Endothelial cell of umbilical vein (primary cell): ENCODE results near the gene LTBP1. TPM values are rescaled to one million over a fixed set of nuclear protein-coding genes. Genes with fewer than 3 reads are reported as not detected.

Source experiments
- BruUV-seq: library from RNA; stranded (reverse); fragments of 400-500 nt; replicated peaks from 2 replicates; lab custom pipeline; 2021; lab: Mats Ljungman, UMichigan
- CTCF ChIA-PET: fragments of 300-600, 350-600 bp; sonication (Branson Sonifier 250); formaldehyde crosslinking; loops from one replicate; lab custom pipeline; 2021; ENCODE audit warnings: antibody characterized with exemption, inconsistent platforms; lab: Charles Lee
- POLR2A ChIA-PET: fragments of 300-600, 350-600 bp; sonication (Branson Sonifier 250); formaldehyde crosslinking; loops from one replicate; lab custom pipeline; 2021; ENCODE audit warnings: antibody characterized with exemption, inconsistent platforms; lab: Charles Lee
- DNase-seq: peaks from one replicate; pipeline ENCODE4 v3.0.0-alpha.2; 2011; ENCODE audit warnings: low read depth, low spot score
- FAIRE-seq: peaks from 2 replicates; lab custom pipeline; 2011; peaks lifted over from hg19 to GRCh38; lab: Jason Lieb, UNC
- H2AFZ ChIP-seq: 2 replicates; pipeline ENCODE4 v1.6.0; 2012; ENCODE audit warnings: low read depth, low read length, control low read depth, inconsistent platforms
- H3K27ac ChIP-seq: 2 replicates; pipeline ENCODE4 v1.5.1; 2011; ENCODE audit warnings: low read depth, mild to moderate bottlenecking, control low read depth, low read length, moderate library complexity; ENCODE audit not compliant: insufficient read depth
- H3K27me3 ChIP-seq, 2 experiments: 2 replicates each; pipeline versions ENCODE4 v1.6.0 to v1.6.1; 2011; ENCODE audit warnings: low read length in 2 of 2, mixed read lengths in 1 of 2; ENCODE audit not compliant: control insufficient read depth in 2 of 2, insufficient read depth in 2 of 2
- H3K36me3 ChIP-seq, 2 experiments: 2 replicates in 1 of 2; 3 replicates in 1 of 2; pipeline ENCODE4 v1.5.1; 2011; ENCODE audit warnings: low read length in 2 of 2, mild to moderate bottlenecking in 1 of 2, moderate library complexity in 1 of 2; ENCODE audit not compliant: control insufficient read depth in 2 of 2, insufficient read depth in 2 of 2; ENCODE audit errors: extremely low read depth in 1 of 2
- H3K4me1 ChIP-seq: 3 replicates; pipeline ENCODE4 v1.5.1; 2011; ENCODE audit warnings: mild to moderate bottlenecking, low read length; ENCODE audit not compliant: control insufficient read depth, insufficient read depth; ENCODE audit errors: extremely low read depth
- H3K4me2 ChIP-seq: 2 replicates; pipeline ENCODE4 v1.6.1; 2011; ENCODE audit warnings: low read length, control low read depth, mixed read lengths; ENCODE audit not compliant: insufficient read depth
- H3K4me3 ChIP-seq, 3 experiments: fragments of 200-600 bp in 1 of 3; sonication (generic), shearing (Covaris generic) in 1 of 3; replicated peaks in 1 of 3; 2 replicates each; pipeline ENCODE4 v1.5.1; 2011 to 2016; ENCODE audit warnings: control low read depth in 3 of 3, low read length in 3 of 3, mild to moderate bottlenecking in 2 of 3, inconsistent platforms in 1 of 3, low read depth in 1 of 3, moderate library complexity in 1 of 3; ENCODE audit not compliant: insufficient read depth in 1 of 3
- H3K79me2 ChIP-seq: 2 replicates; pipeline ENCODE4 v1.6.0; 2012; ENCODE audit warnings: low read length, inconsistent platforms; ENCODE audit not compliant: control insufficient read depth, insufficient read depth
- H3K9ac ChIP-seq: replicated peaks from 2 replicates; pipeline ENCODE3; 2011; ENCODE audit warnings: low read length, control low read depth; ENCODE audit not compliant: insufficient read depth; ENCODE audit errors: extremely low read depth
- H3K9me1 ChIP-seq: replicated peaks from 3 replicates; pipeline ENCODE4 v1.6.0; 2011; ENCODE audit warnings: mild to moderate bottlenecking, low read length; ENCODE audit not compliant: control insufficient read depth, insufficient read depth; ENCODE audit errors: extremely low read depth
- H3K9me3 ChIP-seq: replicated peaks from 2 replicates; pipeline ENCODE4 v1.5.1; 2012; ENCODE audit warnings: low read length, inconsistent platforms; ENCODE audit not compliant: control insufficient read depth, insufficient read depth
- H4K20me1 ChIP-seq: replicated peaks from 2 replicates; pipeline ENCODE3; 2011; ENCODE audit warnings: mild to moderate bottlenecking, low read length; ENCODE audit not compliant: control insufficient read depth, insufficient read depth; ENCODE audit errors: extremely low read depth
- EZH2 ChIP-seq: IDR thresholded peaks from 2 replicates; pipeline ENCODE4 v1.6.1; 2012; ENCODE audit warnings: borderline replicate concordance, low read depth, mild to moderate bottlenecking, moderate library complexity, low read length, inconsistent platforms; ENCODE audit not compliant: severe bottlenecking
- FOS ChIP-seq: IDR thresholded peaks from 2 replicates; pipeline ENCODE4 v1.6.1; 2011; ENCODE audit warnings: mild to moderate bottlenecking, low read length, moderate library complexity, borderline replicate concordance; ENCODE audit not compliant: insufficient read depth
- GATA2 ChIP-seq: IDR thresholded peaks from 2 replicates; pipeline ENCODE4 v1.7.0; 2011; ENCODE audit warnings: low read depth, mild to moderate bottlenecking, moderate library complexity, mixed read lengths, low read length; ENCODE audit not compliant: insufficient read length, insufficient read depth
- JUN ChIP-seq: IDR thresholded peaks from 2 replicates; pipeline ENCODE4 v1.6.1; 2011; ENCODE audit warnings: borderline replicate concordance, low read depth; ENCODE audit not compliant: insufficient read length, insufficient read depth
- MYC ChIP-seq: IDR thresholded peaks from one replicate; pipeline ENCODE4 v1.6.1; 2011; ENCODE audit warnings: mild to moderate bottlenecking, low read depth, low read length
- POLR2A ChIP-seq: IDR thresholded peaks from 2 replicates; pipeline ENCODE4 v1.6.1; 2012; ENCODE audit warnings: low read depth, mild to moderate bottlenecking, control low read depth, low read length
- POLR2AphosphoS5 ChIP-seq: IDR thresholded peaks from 2 replicates; pipeline ENCODE4 v1.6.1; 2012; ENCODE audit warnings: low read depth, mild to moderate bottlenecking, control low read depth, low read length, moderate library complexity; ENCODE audit not compliant: insufficient read depth
- dilution Hi-C: fragments of 300-500 bp; cut with MboI; formaldehyde crosslinking; loops from one replicate; pipeline ENCODE4 v1.15.0; 2019; ENCODE audit warnings: low sequenced_read_pairs; ENCODE audit not compliant: extremely low pct_ligation_motif_present
- intact Hi-C: fragments of 100-400 bp; cut with micrococcal nuclease; formaldehyde crosslinking; loops from one replicate; pipeline ENCODE4 v1.10.0; 2022
- polyA plus RNA-seq, 4 experiments: library from polyadenylated mRNA; depleted of rRNA in 3 of 4; stranded (reverse) in 3 of 4; unstranded in 1 of 4; fragments of >200 nt; gene quantifications; 2 replicates each; pipeline versions ENCODE4 v1.2.1 to v1.2.3, GENCODE V29; 2011 to 2012; ENCODE audit warnings: missing spikeins in 1 of 4
- total RNA-seq: library from RNA; stranded (reverse); gene quantifications from 2 replicates; pipeline ENCODE4 v1.2.3, GENCODE V29; 2021
- TF ChIP-seq, protein P1 (sequence below), 2 donors: IDR thresholded peaks; 1 replicate in 1 of 2; 2 replicates in 1 of 2; pipeline ENCODE4 v1.5.1; 2011; ENCODE audit warnings: low read length in 2 of 2, mild to moderate bottlenecking in 2 of 2, moderate library complexity in 2 of 2, control low read depth in 1 of 2, inconsistent platforms in 1 of 2, low read depth in 1 of 2; ENCODE audit not compliant: insufficient read depth in 1 of 2; ENCODE audit errors: extremely low read depth in 1 of 2
- TF ChIP-seq, protein P2 (sequence below): IDR thresholded peaks from 2 replicates; pipeline ENCODE4 v1.6.1; 2011; ENCODE audit not compliant: insufficient read depth, insufficient read length

LTBP1 gene
- total and polyA plus RNA-seq, 2 donors (not counting 3 experiments of a cell fraction or from before 2014, with no cell fraction given), result 57.4 to 68.2 TPM

DNA sequence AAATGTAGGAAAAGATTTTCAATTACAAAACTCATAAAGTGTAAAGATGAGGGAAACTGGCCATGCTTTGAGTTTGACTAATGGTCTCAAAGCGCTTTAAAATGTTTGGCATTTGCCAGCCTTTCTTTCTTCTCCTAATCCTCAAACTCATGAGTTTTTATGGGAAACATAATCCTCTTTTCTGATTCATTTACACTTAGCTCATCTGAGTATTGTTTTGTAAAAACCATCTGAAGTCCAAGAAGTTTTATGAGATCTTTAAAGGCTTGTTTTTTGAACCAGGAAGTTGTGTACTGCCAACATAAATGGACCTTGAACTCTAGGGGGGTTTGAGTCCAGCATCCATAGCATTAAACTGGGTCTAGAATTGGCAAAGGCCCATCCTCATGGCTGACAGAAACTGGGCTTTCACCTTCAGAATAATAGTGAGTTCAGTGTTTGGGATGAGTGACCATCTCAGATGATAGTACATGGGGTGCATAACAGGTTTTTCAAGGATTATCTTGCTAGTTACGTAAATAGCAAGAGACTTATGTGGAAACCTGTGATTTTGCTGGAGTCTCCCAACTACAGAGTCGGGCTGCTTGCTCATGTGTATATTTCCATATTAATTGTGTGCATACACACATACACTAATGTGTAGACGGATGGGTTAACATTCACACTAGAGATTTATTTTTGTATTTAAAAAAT is 3.8 kb upstream of the LTBP1 start:
- Histone ChIP-seq H3K27ac (no peak overlapping the region), H3K9me1 (no peaks in the 10 kb centered on the region), H3K4me3 (no peak overlapping the region), H3K79me2 (no peaks in the 10 kb centered on the region), H2AFZ (no peak overlapping the region), H3K4me2 (no peak overlapping the region), H4K20me1 (no peaks in the 10 kb centered on the region), H3K36me3 (no peaks in the 10 kb centered on the region), H3K27me3 (peaks cover 0 to 2% of the 10 kb centered on the region in 2 experiments), H3K9me3 (no peaks in the 10 kb centered on the region), H3K9ac (no peak overlapping the region), H3K4me1 (peaks cover under 1% of the 10 kb centered on the region)
- ChIA-PET CTCF (interaction anchor here (1.0 to 1.7 kb wide), 2 partner anchors 9 to 169 kb away, joined by 3 to 6 read pairs; no protein-coding TSS in a partner anchor), POLR2A (no interaction called here)
- FAIRE-seq (peak; percentile 15), DNase-seq (peak; percentile 69)
- intact Hi-C loops, result no loop called here
- dilution Hi-C loops, result no loop called here
- BruUV-seq, result no TSS peak
- TF ChIP-seq, protein P1, sequence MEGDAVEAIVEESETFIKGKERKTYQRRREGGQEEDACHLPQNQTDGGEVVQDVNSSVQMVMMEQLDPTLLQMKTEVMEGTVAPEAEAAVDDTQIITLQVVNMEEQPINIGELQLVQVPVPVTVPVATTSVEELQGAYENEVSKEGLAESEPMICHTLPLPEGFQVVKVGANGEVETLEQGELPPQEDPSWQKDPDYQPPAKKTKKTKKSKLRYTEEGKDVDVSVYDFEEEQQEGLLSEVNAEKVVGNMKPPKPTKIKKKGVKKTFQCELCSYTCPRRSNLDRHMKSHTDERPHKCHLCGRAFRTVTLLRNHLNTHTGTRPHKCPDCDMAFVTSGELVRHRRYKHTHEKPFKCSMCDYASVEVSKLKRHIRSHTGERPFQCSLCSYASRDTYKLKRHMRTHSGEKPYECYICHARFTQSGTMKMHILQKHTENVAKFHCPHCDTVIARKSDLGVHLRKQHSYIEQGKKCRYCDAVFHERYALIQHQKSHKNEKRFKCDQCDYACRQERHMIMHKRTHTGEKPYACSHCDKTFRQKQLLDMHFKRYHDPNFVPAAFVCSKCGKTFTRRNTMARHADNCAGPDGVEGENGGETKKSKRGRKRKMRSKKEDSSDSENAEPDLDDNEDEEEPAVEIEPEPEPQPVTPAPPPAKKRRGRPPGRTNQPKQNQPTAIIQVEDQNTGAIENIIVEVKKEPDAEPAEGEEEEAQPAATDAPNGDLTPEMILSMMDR (IDR thresholded peaks at IDR 0.05; ENCODE audit: extremely low read depth in 1 of 2, insufficient read depth in 1 of 2, low read depth in 1 of 2, low read length in 2 of 2), result no peak
- TF ChIP-seq, protein P2, sequence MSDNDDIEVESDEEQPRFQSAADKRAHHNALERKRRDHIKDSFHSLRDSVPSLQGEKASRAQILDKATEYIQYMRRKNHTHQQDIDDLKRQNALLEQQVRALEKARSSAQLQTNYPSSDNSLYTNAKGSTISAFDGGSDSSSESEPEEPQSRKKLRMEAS, result no peak
- no peak for TF ChIP-seq FOS
- no peak for TF ChIP-seq POLR2A
- TF ChIP-seq POLR2AphosphoS5, result no peak
- TF ChIP-seq GATA2, result no peak
- TF ChIP-seq EZH2, result no peak
- TF ChIP-seq JUN, result no peak
- TF ChIP-seq MYC, result no peak
